ENCODE data around the gene SEMA6A. TPM values are rescaled to one million over a fixed set of nuclear protein-coding genes. Genes with fewer than 3 reads are reported as not detected.

SEMA6A gene
- total RNA-seq, 1 experiment from 2014 or later, result 39.0 TPM

- in situ Hi-C loops (cut with HindIII; ENCODE audit: low pct_unique_long_range_greater_than_20kb, low sequenced_read_pairs), result no loop called here
- no peak for DNase-seq (ENCODE audit: low read depth, low spot score)
These were observed 131.6 kb downstream of the SEMA6A start for GRCh38 chr5:116442931-116443551.

DNA sequence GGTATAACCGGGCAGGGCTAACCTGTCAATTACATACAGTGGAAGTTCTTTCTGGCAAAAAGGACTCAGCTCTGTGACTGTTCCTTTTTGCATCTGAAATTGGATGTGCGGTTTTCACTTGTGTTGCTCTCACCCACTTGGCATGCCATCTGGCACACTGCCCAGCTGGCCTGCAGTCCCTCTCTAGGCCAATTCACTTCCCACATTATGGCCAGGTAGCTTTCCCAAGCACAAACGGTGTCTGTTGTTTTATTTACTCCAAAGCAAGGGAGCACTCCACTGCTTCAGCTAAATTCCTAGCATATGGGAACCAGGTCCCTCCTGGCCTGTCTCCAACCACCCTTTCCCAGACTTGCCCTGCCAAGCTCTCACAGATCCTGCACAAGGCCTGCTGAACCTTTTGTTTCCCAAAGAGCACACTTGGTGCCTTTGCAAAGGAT is 132.5 kb downstream of the SEMA6A start:
- in situ Hi-C loops (cut with HindIII; ENCODE audit: low pct_unique_long_range_greater_than_20kb, low sequenced_read_pairs), result no loop called here
- no peak for DNase-seq (ENCODE audit: low read depth, low spot score)

- no peak for DNase-seq (ENCODE audit: low read depth, low spot score)
- in situ Hi-C loops (cut with HindIII; ENCODE audit: low pct_unique_long_range_greater_than_20kb, low sequenced_read_pairs), result no loop called here
These were observed 133.4 kb downstream of the SEMA6A start for GRCh38 chr5:116441223-116441622.

- no peak for DNase-seq (ENCODE audit: low read depth, low spot score)
- in situ Hi-C loops (cut with HindIII; ENCODE audit: low pct_unique_long_range_greater_than_20kb, low sequenced_read_pairs), result no loop called here
These were observed 134.1 kb downstream of the SEMA6A start for GRCh38 chr5:116440457-116441001.

DNA sequence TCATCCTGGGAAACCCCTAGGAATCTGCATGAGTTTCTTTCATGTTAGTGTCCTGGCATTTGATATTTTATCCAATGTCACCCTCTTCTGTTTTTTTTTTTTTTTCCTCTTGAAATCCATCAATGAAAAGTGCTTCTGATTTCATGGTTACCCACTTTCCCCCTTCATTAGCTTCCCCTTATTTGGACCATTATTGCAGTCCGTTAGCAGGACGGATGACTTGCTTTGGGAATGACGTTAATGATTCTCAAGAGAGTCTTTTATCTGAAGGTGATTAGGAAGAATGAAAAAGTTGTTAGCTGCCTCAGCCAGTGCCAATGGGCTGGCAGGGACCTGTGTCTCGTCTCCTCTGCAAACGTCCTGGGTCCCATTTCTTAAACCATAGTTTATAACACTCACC is 134.7 kb downstream of the SEMA6A start:
- in situ Hi-C loops (cut with HindIII; ENCODE audit: low pct_unique_long_range_greater_than_20kb, low sequenced_read_pairs), result no loop called here
- DNase-seq (ENCODE audit: low read depth, low spot score), result no peak

- DNase-seq (ENCODE audit: low read depth, low spot score), result no peak
- in situ Hi-C loops (cut with HindIII; ENCODE audit: low pct_unique_long_range_greater_than_20kb, low sequenced_read_pairs), result no loop called here
These were observed 135.6 kb downstream of the SEMA6A start for GRCh38 chr5:116438979-116439554.

GRCh38 chr5:116437922-116438578 is 136.6 kb downstream of the SEMA6A start:
- DNase-seq (ENCODE audit: low read depth, low spot score), result peak; percentile 2
- in situ Hi-C loops (cut with HindIII; ENCODE audit: low pct_unique_long_range_greater_than_20kb, low sequenced_read_pairs), result no loop called here

DNA sequence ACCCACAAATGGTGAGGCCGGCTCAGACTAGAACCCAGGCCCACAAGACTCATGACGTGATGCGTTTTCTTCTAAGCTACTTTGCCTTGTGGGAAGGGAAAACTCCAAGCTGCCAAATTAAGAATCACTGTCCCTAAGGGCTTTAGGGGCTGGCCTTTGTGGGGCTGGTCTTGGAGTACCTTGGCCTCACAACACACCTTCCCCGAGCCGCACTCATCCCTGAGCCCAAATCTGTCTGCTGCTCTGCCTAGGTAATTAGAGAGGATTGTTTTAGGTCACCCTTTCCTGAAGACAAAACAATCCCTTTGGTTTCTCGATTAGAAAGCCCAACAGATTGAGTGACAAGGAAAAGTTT is 137.3 kb downstream of the SEMA6A start:
- in situ Hi-C loops (cut with HindIII; ENCODE audit: low pct_unique_long_range_greater_than_20kb, low sequenced_read_pairs), result no loop called here
- no peak for DNase-seq (ENCODE audit: low read depth, low spot score)

- no peak for DNase-seq (ENCODE audit: low read depth, low spot score)
- in situ Hi-C loops (cut with HindIII; ENCODE audit: low pct_unique_long_range_greater_than_20kb, low sequenced_read_pairs), result no loop called here
These were observed 137.8 kb downstream of the SEMA6A start for GRCh38 chr5:116436674-116437350.

- DNase-seq (ENCODE audit: low read depth, low spot score), result no peak
- in situ Hi-C loops (cut with HindIII; ENCODE audit: low pct_unique_long_range_greater_than_20kb, low sequenced_read_pairs), result no loop called here
These were observed 145.7 kb downstream of the SEMA6A start for GRCh38 chr5:116428966-116429365.

- in situ Hi-C loops (cut with HindIII; ENCODE audit: low pct_unique_long_range_greater_than_20kb, low sequenced_read_pairs), result no loop called here
- DNase-seq (ENCODE audit: low read depth, low spot score), result no peak
These were observed 146.2 kb downstream of the SEMA6A start for GRCh38 chr5:116428413-116428812.

GRCh38 chr5:116424951-116425350 is 149.7 kb downstream of the SEMA6A start:
- in situ Hi-C loops (cut with HindIII; ENCODE audit: low pct_unique_long_range_greater_than_20kb, low sequenced_read_pairs), result no loop called here
- no peak for DNase-seq (ENCODE audit: low read depth, low spot score)

- no peak for DNase-seq (ENCODE audit: low read depth, low spot score)
- in situ Hi-C loops (cut with HindIII; ENCODE audit: low pct_unique_long_range_greater_than_20kb, low sequenced_read_pairs), result no loop called here
These were observed 150.4 kb downstream of the SEMA6A start for GRCh38 chr5:116424258-116424615.

- in situ Hi-C loops (cut with HindIII; ENCODE audit: low pct_unique_long_range_greater_than_20kb, low sequenced_read_pairs), result no loop called here
- no peak for DNase-seq (ENCODE audit: low read depth, low spot score)
These were observed 150.9 kb downstream of the SEMA6A start for GRCh38 chr5:116423587-116424257.

DNA sequence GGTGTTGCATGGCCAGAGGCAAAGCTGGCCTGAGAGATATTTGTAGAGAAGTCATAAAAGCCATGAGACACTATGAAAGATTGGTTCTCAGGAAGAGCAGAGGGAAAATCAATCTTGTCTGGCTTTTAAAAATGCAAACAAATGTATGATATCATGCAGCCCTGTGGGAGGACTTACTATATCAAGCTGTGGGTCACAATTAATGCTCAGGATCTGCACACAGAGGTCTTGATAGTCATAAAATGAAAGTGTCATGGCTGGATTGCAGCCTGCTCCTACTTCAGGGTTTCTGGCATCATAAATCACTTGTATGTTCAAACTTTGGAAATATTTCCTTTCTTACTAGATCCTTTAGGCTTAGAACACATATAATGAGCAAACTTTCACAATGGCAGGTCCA is 151.5 kb downstream of the SEMA6A start:
- in situ Hi-C loops (cut with HindIII; ENCODE audit: low pct_unique_long_range_greater_than_20kb, low sequenced_read_pairs), result no loop called here
- DNase-seq (ENCODE audit: low read depth, low spot score), result no peak

DNA sequence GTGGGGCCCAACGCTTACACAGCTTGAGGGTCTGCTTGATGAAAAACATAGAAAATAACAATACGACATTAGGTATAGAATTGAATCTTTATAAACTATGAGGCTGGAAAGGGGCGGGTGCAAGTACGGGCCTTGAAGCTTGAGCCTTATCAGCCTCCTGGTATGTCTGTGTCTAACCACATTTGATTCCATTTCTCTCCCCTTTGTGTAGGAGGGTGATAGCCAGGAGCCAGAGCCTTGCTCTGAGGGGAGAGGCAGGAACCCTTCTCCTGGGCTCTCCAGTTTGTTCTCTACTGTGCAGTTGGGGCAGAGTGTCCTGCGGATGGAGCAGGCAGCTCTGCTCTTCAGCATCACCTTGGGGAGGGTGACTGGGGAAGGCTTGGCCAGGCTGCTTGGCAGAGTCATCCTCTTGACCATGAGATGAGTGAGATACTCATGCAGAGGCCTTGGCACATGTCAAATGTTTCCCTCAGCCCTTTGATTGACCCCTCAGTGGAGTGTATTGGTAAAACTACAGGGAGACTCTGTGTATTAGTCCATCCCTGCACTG is 153.5 kb downstream of the SEMA6A start:
- in situ Hi-C loops (cut with HindIII; ENCODE audit: low pct_unique_long_range_greater_than_20kb, low sequenced_read_pairs), result no loop called here
- DNase-seq (ENCODE audit: low read depth, low spot score), result no peak

GRCh38 chr5:116420540-116420939 is 154.1 kb downstream of the SEMA6A start:
- DNase-seq (ENCODE audit: low read depth, low spot score), result no peak
- in situ Hi-C loops (cut with HindIII; ENCODE audit: low pct_unique_long_range_greater_than_20kb, low sequenced_read_pairs), result no loop called here

DNA sequence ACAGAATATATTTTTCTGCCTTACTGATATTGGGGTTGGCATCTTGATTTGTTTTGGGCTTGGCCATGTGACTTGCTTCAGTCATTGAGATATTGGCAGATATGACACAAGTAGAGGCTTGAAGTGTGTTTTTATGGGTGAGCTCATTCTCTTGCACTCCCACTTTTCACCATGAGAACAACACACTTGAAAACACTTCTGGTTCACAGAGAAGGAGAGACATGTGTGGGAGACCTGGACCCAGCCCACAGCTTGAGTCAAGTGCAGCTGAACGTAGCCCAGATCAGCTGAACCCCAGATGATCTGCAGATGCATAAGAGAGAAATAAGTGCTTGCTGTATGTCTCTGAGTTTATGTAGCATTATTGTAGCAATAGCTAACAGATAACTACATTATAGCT is 155.4 kb downstream of the SEMA6A start:
- in situ Hi-C loops (cut with HindIII; ENCODE audit: low pct_unique_long_range_greater_than_20kb, low sequenced_read_pairs), result no loop called here
- DNase-seq (ENCODE audit: low read depth, low spot score), result no peak
